K562 (cell line): Measurements from ENCODE around the gene PUS10. TPM values are rescaled to one million over a fixed set of nuclear protein-coding genes. Genes with fewer than 3 reads are reported as not detected.

Experiments used
- CEBPB ChIP-seq: fragments of 450-650 bp; IDR thresholded peaks from 2 replicates; pipeline ENCODE4 v1.6.1; 2016; ENCODE audit warnings: missing genetic modification characterization, missing compliant biosample characterization
- CHD1 ChIP-seq: fragments of 200-600 bp; sonication (generic); IDR thresholded peaks from one replicate; pipeline ENCODE4 v1.6.1; 2012; ENCODE audit warnings: mild to moderate bottlenecking, moderate library complexity, low read length, inconsistent platforms
- ETV1 ChIP-seq: fragments of 450-650 bp; conservative IDR thresholded peaks from 2 replicates; pipeline ENCODE4 v1.6.1; 2016; ENCODE audit warnings: missing genetic modification characterization, control low read depth, low read depth, missing compliant biosample characterization
- NBN ChIP-seq: fragments of 450-650 bp; IDR thresholded peaks from 2 replicates; pipeline ENCODE4 v1.6.1; 2016; ENCODE audit warnings: low read depth, mild to moderate bottlenecking
- NFATC3 ChIP-seq: fragments of 450-650 bp; IDR thresholded peaks from 2 replicates; pipeline ENCODE4 v1.6.1; 2017; ENCODE audit warnings: mild to moderate bottlenecking
- NFIC ChIP-seq: fragments of 450-650 bp; IDR thresholded peaks from 2 replicates; pipeline ENCODE4 v1.6.1; 2017; ENCODE audit warnings: mild to moderate bottlenecking, inconsistent platforms
- NR2C1 ChIP-seq, 2 experiments: fragments of 450-650 bp; IDR thresholded peaks; 2 replicates each; pipeline ENCODE4 v1.6.1; 2017; ENCODE audit warnings: mild to moderate bottlenecking in 2 of 2, antibody characterized with exemption in 1 of 2, inconsistent platforms in 1 of 2, missing compliant biosample characterization in 1 of 2, missing genetic modification characterization in 1 of 2
- PHF21A ChIP-seq: fragments of 450-650 bp; IDR thresholded peaks from 2 replicates; pipeline ENCODE4 v1.6.1; 2017; ENCODE audit warnings: low read depth, borderline replicate concordance
- RNF2 ChIP-seq: sonication (generic); IDR thresholded peaks from 2 replicates; pipeline ENCODE4 v1.6.1; 2016
- SIN3B ChIP-seq: fragments of 450-650 bp; IDR thresholded peaks from 2 replicates; pipeline ENCODE4 v1.6.1; 2017; ENCODE audit warnings: low read depth, mild to moderate bottlenecking, moderate library complexity
- TRIM24 ChIP-seq, 2 experiments: fragments of 450-650 bp; IDR thresholded peaks; 2 replicates each; pipeline ENCODE4 v1.6.1; 2016
- polyA plus RNA-seq, 8 experiments: library from polyadenylated mRNA; depleted of rRNA in 4 of 8; stranded (reverse) in 5 of 8; unstranded in 3 of 8; fragments of >200 nt; fragmentation: Nextera tagmentation in 2 of 8; fragmentation: Illumina TruSeq in 1 of 8; extraction: Ambion mirVana in 2 of 8; extraction: Trizol in 1 of 8; gene quantifications; 2 replicates each; pipeline versions ENCODE4 v1.2.1 to v1.2.3, GENCODE V29; 2011 to 2014; ENCODE audit warnings: inconsistent platforms in 1 of 8, missing spikeins in 1 of 8
- total RNA-seq, 7 experiments: library from RNA; depleted of rRNA in 6 of 7; stranded (reverse); fragments of >200 nt in 6 of 7; fragmentation: Illumina TruSeq in 2 of 7; extraction: Trizol in 2 of 7; gene quantifications; 2 replicates each; pipeline versions ENCODE4 v1.2.1 to v1.2.3, GENCODE V29; 2011 to 2021; ENCODE audit warnings: low replicate concordance in 1 of 7
- TF ChIP-seq, protein P1 (sequence below), 2 experiments: fragments of 450-650 bp; IDR thresholded peaks; 2 replicates each; pipeline ENCODE4 v1.6.1; 2016; ENCODE audit warnings: mild to moderate bottlenecking in 2 of 2, borderline replicate concordance in 1 of 2, low read depth in 1 of 2, moderate library complexity in 1 of 2
- TF ChIP-seq, protein P2 (sequence below), 3 experiments: IDR thresholded peaks in 2 of 3; conservative IDR thresholded peaks in 1 of 3; 2 replicates each; pipeline ENCODE4 v1.5.1; 2011 to 2012; ENCODE audit warnings: low read length in 3 of 3, mild to moderate bottlenecking in 3 of 3, control low read depth in 2 of 3, improper control_type of control experiment in 1 of 3, inconsistent platforms in 1 of 3, low read depth in 1 of 3, mixed read lengths in 1 of 3, moderate library complexity in 1 of 3; ENCODE audit not compliant: insufficient read depth in 2 of 3
- TF ChIP-seq, protein P3 (sequence below): fragments of 200-800 bp; sonication (Bioruptor generic); IDR thresholded peaks from 2 replicates; pipeline ENCODE4 v1.6.1; 2017; ENCODE audit warnings: missing genetic modification characterization, missing compliant biosample characterization

The PUS10 gene
- total and polyA plus RNA-seq, 9 of the 15 experiments (the other 6 are each of a cell fraction or from before 2014, with no cell fraction given) = 5.0 to 10.7 (median 7.6) TPM

DNA sequence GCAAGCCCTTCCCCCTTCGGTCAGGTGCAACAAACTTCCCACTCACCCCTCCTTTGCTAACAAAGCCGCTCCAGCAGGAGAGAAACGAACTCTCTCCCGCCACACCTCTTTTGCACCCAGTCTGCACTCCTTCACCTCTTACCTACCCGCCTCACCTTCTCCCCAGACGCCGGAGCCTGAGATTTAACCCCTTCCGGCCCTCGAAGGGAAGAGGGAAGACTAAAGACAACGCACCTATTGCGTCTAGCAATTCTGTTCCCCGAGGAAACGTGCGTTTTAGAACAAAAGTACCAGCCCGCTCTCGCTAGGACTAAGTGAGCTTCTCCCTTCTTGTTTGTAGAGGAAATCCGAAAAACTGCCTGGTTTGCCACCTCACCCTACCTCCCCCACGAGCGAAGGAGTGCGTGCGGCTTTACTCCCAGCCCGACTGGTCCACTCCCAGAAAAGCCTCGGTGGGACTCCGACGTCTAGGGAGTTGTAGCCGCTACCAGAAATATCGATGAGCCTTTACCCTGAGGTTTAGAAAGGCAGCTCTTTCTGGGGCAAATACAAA lies 976 bp downstream of the PUS10 start (continued):
- TF ChIP-seq NBN = peak; percentile 96
- peak; percentile 96 for TF ChIP-seq SIN3B
- peak; percentile 46; the same call in 1 of the 2 replicates for TF ChIP-seq NFATC3
- TF ChIP-seq CHD1 = no peak
- peak; percentile 86 for TF ChIP-seq ETV1 (tag)
- TF ChIP-seq PHF21A = peak; percentile 80; the same call in 1 of the 2 replicates
- peak; percentile 79 for TF ChIP-seq NFIC
- TF ChIP-seq NR2C1 (IDR thresholded peaks at IDR 0.05) = peak; percentile 71
- peak; percentile 75 for TF ChIP-seq NR2C1 (tag; IDR thresholded peaks at IDR 0.05)
- no peak for TF ChIP-seq CEBPB (tag)
- TF ChIP-seq, protein P1, sequence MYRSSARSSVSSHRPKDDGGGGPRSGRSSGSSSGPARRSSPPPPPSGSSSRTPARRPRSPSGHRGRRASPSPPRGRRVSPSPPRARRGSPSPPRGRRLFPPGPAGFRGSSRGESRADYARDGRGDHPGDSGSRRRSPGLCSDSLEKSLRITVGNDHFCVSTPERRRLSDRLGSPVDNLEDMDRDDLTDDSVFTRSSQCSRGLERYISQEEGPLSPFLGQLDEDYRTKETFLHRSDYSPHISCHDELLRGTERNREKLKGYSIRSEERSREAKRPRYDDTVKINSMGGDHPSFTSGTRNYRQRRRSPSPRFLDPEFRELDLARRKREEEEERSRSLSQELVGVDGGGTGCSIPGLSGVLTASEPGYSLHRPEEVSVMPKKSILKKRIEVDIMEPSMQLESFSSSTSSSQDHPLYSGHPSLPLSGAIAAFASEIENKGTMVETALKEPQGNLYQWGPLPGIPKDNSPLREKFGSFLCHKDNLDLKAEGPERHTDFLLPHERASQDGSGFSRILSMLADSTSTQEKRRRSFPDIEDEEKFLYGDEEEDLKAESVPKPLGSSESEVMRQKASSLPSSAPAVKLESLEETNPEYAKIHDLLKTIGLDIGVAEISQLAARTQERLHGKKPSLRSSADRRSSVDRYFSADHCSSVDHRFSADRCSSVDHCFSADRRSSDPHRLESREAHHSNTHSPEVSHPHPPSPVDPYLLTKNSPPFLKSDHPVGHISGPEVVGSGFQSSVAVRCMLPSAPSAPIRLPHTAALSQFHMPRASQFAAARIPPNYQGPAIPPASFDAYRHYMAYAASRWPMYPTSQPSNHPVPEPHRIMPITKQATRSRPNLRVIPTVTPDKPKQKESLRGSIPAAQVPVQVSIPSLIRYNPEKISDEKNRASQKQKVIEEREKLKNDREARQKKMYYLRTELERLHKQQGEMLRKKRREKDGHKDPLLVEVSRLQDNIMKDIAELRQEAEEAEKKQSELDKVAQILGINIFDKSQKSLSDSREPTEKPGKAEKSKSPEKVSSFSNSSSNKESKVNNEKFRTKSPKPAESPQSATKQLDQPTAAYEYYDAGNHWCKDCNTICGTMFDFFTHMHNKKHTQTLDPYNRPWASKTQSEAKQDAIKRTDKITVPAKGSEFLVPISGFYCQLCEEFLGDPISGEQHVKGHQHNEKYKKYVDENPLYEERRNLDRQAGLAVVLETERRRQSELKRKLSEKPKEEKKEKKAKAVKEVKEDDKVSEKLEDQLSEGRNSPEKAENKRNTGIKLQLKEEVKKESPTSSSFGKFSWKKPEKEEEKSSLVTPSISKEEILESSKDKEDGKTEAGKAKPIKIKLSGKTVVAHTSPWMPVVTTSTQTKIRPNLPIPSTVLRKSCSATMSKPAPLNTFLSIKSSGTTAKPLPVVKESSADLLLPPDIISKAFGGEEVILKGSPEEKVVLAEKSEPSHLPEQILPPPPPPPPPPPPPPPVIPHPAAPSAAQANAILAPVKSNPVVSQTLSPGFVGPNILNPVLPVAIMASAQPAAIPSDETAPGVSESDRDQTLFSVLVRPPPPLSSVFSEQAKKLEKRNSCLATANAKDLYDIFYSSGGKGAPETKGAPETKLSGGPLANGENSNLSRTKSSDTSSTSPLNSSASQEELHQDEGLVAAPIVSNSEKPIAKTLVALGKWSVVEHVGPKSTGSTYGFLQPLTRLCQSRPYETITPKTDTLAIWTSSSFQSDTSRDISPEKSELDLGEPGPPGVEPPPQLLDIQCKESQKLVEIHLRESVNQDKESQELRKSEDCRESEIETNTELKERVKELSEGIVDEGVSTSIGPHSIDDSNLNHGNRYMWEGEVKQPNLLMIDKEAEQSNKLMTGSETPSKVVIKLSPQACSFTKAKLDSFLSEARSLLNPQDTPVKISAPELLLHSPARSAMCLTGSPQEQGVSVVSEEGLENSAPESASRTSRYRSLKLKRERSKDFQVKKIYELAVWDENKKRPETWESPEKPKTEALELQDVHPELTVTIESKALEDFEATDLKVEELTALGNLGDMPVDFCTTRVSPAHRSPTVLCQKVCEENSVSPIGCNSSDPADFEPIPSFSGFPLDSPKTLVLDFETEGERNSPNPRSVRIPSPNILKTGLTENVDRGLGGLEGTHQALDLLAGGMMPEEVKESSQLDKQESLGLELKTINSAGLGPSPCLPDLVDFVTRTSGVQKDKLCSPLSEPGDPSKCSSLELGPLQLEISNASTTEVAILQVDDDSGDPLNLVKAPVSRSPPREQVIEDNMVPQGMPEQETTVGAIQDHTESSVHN (IDR thresholded peaks at IDR 0.05; ENCODE audit: borderline replicate concordance in 1 of 2, low read depth in 1 of 2) = 0 out of 4 replicates have a peak, but pooled peaks of 1 of the 2 experiments have one; percentile 46
- peak; percentile 75; the same call in 1 of the 2 replicates for TF ChIP-seq RNF2
- TF ChIP-seq TRIM24 (IDR thresholded peaks at IDR 0.05) = peak in 1 of 2 experiments; percentile 99; a peak in 2 of 4 replicates
- TF ChIP-seq, protein P2, sequence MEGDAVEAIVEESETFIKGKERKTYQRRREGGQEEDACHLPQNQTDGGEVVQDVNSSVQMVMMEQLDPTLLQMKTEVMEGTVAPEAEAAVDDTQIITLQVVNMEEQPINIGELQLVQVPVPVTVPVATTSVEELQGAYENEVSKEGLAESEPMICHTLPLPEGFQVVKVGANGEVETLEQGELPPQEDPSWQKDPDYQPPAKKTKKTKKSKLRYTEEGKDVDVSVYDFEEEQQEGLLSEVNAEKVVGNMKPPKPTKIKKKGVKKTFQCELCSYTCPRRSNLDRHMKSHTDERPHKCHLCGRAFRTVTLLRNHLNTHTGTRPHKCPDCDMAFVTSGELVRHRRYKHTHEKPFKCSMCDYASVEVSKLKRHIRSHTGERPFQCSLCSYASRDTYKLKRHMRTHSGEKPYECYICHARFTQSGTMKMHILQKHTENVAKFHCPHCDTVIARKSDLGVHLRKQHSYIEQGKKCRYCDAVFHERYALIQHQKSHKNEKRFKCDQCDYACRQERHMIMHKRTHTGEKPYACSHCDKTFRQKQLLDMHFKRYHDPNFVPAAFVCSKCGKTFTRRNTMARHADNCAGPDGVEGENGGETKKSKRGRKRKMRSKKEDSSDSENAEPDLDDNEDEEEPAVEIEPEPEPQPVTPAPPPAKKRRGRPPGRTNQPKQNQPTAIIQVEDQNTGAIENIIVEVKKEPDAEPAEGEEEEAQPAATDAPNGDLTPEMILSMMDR (IDR thresholded peaks at IDR 0.05 in 2 of 3, conservative IDR thresholded peaks at IDR 0.05 in 1 of 3; ENCODE audit: insufficient read depth in 2 of 3, low read depth in 1 of 3, low read length in 3 of 3) = 0 out of 6 replicates have a peak, but pooled peaks of 1 of the 3 experiments have one; percentile 12
- TF ChIP-seq, protein P3, sequence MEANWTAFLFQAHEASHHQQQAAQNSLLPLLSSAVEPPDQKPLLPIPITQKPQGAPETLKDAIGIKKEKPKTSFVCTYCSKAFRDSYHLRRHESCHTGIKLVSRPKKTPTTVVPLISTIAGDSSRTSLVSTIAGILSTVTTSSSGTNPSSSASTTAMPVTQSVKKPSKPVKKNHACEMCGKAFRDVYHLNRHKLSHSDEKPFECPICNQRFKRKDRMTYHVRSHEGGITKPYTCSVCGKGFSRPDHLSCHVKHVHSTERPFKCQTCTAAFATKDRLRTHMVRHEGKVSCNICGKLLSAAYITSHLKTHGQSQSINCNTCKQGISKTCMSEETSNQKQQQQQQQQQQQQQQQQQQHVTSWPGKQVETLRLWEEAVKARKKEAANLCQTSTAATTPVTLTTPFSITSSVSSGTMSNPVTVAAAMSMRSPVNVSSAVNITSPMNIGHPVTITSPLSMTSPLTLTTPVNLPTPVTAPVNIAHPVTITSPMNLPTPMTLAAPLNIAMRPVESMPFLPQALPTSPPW (CRISPR knock-in tag) = 0 out of 2 replicates have a peak, but pooled peaks have one; percentile 14
